GM12872 (cell line): ENCODE data around the gene ITGBL1.

ENCODE experiments used
- CTCF ChIP-seq: IDR thresholded peaks from 3 replicates; pipeline ENCODE4 v1.5.1; 2011; ENCODE audit warnings: low read depth, mild to moderate bottlenecking, low read length, moderate library complexity; ENCODE audit not compliant: insufficient read depth

Gene ITGBL1

GRCh38 chr13:101698400-101698799 lies 245.9 kb downstream of the ITGBL1 start:
- no peak for TF ChIP-seq CTCF

- TF ChIP-seq CTCF: no peak
These were observed 248.1 kb downstream of the ITGBL1 start for GRCh38 chr13:101700598-101700997.

- no peak for TF ChIP-seq CTCF
These were observed 250.6 kb downstream of the ITGBL1 start for GRCh38 chr13:101703081-101703480.

- no peak for TF ChIP-seq CTCF
These were observed 251.4 kb downstream of the ITGBL1 start for GRCh38 chr13:101703838-101704237.

GRCh38 chr13:101706651-101707050 lies 254.2 kb downstream of the ITGBL1 start:
- no peak for TF ChIP-seq CTCF

- no peak for TF ChIP-seq CTCF
These were observed 255.2 kb downstream of the ITGBL1 start for GRCh38 chr13:101707659-101708058.

GRCh38 chr13:101708115-101708514 lies 255.6 kb downstream of the ITGBL1 start:
- no peak for TF ChIP-seq CTCF

GRCh38 chr13:101709952-101710351 lies 257.5 kb downstream of the ITGBL1 start:
- no peak for TF ChIP-seq CTCF
